ENCODE results near the gene NSUN6.
"Not testable (repeated sequence)": the region's sequence is repeated elsewhere in the genome, so short reads cannot be mapped to it uniquely, and the experiment has no call there.

NSUN6 gene

DNA sequence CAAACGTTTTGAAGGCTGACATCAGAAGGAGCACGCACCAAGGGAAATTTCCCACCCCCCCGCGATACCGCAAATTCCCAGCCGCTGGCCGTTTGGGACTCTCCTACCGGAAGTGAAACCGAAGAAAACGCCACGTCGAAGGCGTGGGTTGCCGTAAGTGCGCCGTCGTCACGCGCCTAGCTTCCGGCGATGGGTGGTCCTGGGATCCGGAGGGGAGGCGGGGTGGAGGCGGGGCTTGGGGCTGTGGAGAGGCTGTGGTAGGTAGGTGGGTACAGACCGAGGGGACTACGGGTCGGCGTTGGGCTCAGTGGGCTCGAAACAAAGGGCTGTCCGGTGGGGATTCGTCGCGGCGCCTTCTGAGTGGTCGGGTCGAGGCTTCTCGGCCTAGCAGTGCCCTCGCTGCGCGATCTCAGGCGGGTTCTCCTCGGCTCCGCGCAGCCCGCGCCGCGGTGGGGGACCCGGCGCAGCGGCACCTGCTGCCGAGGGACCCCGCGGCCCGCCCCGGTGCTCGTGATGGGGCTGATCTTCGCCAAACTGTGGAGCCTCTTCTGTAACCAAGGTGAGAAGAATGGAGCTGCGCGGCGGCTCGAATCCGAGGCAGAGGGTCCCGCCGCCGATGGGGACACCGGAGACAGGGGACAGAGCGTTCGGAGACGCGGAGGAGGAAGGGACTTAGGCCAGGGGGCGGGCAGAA, 7.9 kb upstream of the NSUN6 start, which contains the start of gene ARL5B:
TSS of gene ARL5B (plus strand) at position 307 of the 694 bp plus-strand sequence. CDS start at position 514, 207 bp downstream.
- DNase-seq: peak; percentile 86

- DNase-seq: no peak
Observed at GRCh38 chr10:18658271-18659124, 7.1 kb upstream of the NSUN6 start.

DNA sequence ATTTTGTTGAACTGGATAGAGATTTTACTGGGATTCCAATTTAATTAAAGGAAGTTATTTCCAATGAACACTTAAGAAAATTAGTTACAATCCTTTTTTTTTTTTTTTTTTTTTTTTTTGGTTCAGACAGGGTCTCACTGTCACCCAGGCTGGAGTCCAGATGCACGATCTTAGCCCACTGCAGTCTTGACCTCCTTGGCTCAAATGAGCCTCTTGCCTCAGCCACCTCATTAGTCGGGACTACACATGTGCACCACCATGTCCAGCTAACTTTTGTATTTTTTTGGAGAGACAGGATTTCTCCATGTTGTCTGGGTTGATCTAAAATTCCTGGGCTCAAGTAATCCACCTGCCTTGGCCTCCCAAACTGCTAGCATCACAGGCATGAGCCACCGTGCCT, 5.3 kb upstream of the NSUN6 start:
- DNase-seq: no peak

- no peak for DNase-seq
Observed at GRCh38 chr10:18653112-18653511, 1.7 kb upstream of the NSUN6 start.

GRCh38 chr10:18650404-18650997, 886 bp downstream of the NSUN6 start:
- peak; percentile 19 for DNase-seq

DNA sequence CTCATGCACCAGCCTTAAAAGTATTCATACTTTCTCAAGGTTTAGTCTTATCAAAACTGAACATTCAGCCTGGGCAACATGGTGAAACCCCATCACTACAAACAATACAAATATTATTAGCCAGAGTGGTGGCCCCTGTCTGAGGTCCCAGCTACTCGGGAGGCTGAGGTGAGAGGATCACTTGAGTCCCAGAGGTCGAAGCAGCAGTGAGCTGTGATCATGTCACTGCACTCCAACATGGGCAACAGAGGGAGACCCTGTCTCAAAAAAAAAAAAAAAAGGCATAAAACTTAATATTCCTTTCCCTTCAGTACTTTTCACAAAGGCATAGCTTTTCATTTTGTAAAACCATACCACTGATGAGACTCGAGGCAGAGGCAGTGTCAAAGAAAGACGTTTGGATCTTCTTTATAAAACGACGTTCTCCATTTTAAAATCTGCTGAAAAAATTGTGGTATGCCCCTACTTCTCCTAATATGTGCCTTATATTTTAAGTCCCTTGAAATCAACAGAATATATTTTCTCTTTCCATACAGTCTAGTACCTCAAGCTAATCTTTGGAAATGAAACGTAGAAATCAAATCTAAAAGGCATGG, 1.9 kb downstream of the NSUN6 start:
- DNase-seq: no peak

GRCh38 chr10:18647945-18648344, 3.4 kb downstream of the NSUN6 start:
- DNase-seq: no peak

GRCh38 chr10:18647151-18647550, 4.2 kb downstream of the NSUN6 start:
- DNase-seq: no peak

- DNase-seq: not testable (repeated sequence)
Observed at GRCh38 chr10:18639719-18640118, 11.7 kb downstream of the NSUN6 start.

GRCh38 chr10:18637400-18637799, 14.0 kb downstream of the NSUN6 start:
- DNase-seq: not testable (repeated sequence)

DNA sequence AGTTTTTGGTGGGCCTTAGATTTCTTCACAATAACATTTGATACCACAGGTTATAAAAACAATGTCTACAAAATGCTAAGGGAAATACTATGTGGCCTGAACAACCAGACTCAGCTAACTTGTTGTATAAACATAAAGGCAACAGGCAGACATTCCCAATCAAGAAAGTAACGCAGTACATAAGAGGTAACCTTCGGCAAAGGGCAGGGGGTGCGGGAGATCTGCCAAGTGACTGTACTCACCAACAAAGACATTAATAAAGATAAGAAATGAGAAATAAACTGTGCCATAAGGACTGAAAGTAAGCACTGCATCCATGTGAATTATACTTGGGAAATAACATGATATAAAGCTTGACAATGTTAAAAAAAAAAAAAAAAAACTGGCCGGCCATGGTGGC, 15.4 kb downstream of the NSUN6 start:
- DNase-seq: no peak

GRCh38 chr10:18632500-18632899, 18.9 kb downstream of the NSUN6 start:
- DNase-seq: not testable (repeated sequence)

- peak; percentile 77 for DNase-seq
Observed at GRCh38 chr10:18627452-18628018, 23.9 kb downstream of the NSUN6 start.

DNA sequence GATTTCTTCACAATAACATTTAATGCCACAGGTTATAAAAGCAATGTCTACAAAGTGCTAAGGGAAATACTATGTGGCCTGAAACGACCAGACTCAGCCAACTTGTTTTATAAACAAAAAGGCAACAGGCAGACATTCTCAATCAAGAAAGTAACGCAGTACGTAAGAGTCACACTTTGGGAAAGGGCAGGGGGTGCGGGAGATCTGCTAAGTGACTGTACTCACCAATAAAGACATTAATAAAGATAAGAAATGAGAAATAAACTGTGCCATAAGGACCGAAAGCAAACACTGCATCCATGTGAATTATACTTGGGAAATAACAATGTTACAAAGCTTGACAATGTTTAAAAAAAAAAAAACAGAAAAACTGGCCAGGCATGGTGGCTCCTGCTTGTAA, 25.5 kb downstream of the NSUN6 start:
- DNase-seq: no peak

GRCh38 chr10:18623671-18624070, 27.7 kb downstream of the NSUN6 start:
- not testable (repeated sequence) for DNase-seq

GRCh38 chr10:18620856-18621255, 30.5 kb downstream of the NSUN6 start:
- DNase-seq: no peak

DNA sequence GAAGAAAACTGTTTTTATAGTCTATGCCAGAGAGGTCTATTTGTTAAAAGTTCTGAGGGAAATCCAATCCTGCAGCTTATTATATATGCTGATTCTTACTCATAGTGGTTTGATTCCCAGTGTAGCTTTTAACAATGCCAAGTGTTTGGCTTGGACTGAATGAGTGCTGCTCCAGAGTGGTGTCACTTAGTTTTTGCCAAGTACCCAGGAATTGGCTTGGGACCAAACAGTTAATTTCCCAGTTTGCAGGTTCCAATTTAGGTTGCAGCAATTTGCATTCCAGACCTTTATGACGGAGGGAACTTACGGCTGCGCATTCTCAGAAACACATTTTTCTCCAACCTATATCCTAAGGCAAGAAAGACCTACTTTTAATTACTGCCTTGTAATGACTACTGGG, 32.4 kb downstream of the NSUN6 start:
- peak; percentile 7 for DNase-seq

GRCh38 chr10:18616337-18616736, 35.0 kb downstream of the NSUN6 start:
- peak; percentile 33 for DNase-seq

GRCh38 chr10:18615618-18616017, 35.8 kb downstream of the NSUN6 start:
- peak; percentile 26 for DNase-seq

DNA sequence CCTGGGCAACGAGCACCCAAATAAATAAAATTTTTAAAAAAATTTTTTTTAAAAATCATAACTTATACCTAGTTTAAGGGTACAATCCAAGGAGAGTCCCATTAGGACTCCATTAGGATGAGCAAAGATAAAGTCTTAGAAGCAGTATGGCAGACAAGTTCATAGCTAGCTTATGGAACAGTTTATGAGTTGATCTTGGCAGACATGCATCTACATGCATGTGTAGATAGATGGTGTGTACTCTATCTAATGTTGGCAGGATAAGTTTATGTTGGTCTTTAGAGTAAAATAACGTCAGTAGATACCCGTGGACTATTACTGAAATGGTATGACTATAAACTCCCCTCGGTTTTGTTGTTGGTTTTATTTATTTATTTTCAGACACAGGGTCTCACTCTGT, 40.2 kb downstream of the NSUN6 start:
- no peak for DNase-seq

GRCh38 chr10:18610517-18610916, 40.9 kb downstream of the NSUN6 start:
- no peak for DNase-seq

DNA sequence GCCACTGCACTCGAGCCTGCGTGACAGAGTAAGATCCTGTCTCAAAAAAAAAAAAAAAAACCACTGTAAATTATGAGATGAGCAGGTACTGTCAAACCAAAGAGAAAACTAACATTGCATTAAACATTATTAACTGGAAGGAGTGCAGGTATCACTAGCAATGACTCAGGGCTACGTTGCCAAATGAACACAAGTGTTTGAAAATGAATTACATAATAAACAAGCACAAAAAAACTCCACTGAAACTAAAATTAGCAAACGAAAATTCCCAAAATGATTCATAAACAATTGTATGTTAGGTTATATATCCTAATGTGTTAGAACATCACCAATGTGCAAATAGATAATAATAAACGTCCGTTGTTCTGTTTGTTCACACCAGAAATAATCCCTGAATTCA, 42.8 kb downstream of the NSUN6 start:
- no peak for DNase-seq

Measured in NCI-H2171 treated with DMSO at 0.1 percent for 48 hours (cell line).